ENCODE data around the gene ERC2.
"Not testable (repeated sequence)": the region's sequence is repeated elsewhere in the genome, so short reads cannot be mapped to it uniquely, and the experiment has no call there.

The ERC2 gene

GRCh38 chr3:56309465-56309864 lies 158.8 kb downstream of the ERC2 start:
- DNase-seq (ENCODE audit: low read depth) = no peak

- DNase-seq (ENCODE audit: low read depth) = no peak
Observed at GRCh38 chr3:56308471-56308870, 159.8 kb downstream of the ERC2 start.

DNA sequence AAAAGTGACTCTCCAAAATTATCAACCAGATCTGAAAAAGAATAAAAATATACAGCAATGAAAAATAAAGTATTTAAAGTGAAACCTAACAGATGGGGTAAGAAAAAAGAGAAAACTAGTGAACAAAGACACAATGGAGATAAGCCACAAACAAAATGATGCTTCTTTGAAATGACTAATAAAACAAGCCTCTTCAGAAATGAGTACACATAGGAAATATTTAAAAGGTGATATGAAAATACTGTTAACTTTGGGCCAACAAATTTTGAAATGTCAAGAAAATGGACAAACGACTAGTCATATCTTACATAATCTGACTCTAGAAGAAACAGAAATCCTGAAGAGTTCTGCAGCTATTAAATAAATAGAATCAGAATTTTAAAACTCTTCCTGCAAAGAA lies 164.2 kb downstream of the ERC2 start:
- DNase-seq (ENCODE audit: low read depth) = no peak

DNA sequence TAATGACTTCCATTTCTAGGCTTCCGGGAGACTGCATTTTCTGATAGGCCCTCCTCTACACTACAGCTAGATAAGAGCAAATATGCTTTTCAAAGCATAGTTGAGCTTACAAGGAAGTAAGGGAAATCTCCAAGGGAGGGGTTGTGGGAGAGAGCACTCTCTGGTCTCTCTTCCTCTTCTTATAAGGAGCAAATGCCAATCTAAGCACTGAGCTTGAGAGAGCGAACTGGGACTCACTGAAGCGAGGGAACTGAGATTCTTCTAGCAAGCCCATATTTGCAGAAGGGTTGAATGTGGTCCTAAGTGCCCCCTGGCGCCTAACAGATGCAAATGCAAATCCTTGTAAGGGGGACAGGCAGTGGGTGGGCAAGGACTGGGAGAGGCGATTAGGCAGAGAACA lies 164.8 kb downstream of the ERC2 start:
- peak; percentile 4 for DNase-seq (ENCODE audit: low read depth)

- DNase-seq (ENCODE audit: low read depth) = no peak
Observed at GRCh38 chr3:56302417-56302816, 165.8 kb downstream of the ERC2 start.

DNA sequence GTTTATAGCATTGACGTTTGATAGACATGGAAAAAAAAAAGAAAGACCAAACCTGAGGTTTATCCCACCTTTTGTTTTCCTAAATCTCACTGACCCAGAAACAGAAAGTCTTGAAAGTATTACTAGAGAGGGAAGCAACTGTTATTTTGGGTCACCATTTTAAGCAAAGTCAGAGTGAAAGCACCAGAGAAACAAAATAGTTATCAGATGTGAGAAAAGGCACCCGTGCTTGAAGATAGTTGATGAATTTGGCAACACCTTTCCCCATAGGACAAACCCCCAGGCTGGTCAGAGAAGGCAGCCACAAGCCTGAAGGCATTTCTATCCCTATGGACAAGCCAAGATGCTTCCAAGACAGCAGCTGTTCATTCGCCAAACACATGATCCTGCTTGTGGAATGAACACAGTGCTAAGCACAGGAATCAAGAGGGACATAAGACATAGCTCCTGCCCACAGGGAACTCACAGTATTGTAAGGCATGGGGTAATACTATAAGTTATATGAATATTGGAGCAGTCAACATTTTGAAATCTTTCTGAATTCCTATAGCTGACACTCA lies 170.9 kb downstream of the ERC2 start:
- DNase-seq (ENCODE audit: low read depth) = no peak

GRCh38 chr3:56296361-56296760 lies 171.9 kb downstream of the ERC2 start:
- no peak for DNase-seq (ENCODE audit: low read depth)

- no peak for DNase-seq (ENCODE audit: low read depth)
Observed at GRCh38 chr3:56295161-56295560, 173.1 kb downstream of the ERC2 start.

DNA sequence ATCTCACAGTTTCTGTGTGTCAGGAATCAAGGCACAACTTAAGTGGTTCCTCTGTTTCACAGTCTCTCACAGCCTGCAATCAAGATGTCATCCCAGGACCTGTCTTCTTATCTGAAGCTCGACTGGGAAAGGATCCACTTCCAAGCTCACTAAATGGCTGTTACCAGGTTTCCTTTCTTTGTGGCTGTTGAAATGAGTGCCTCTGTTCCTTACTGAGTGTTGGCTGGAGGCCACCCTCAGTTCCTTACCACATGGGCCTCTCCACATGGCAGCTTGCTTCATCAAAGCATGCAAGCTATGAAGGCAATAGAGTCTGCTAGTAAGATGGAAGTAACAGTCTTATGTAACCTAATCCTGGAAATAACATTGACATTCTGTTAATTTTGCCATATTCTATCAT lies 174.0 kb downstream of the ERC2 start:
- no peak for DNase-seq (ENCODE audit: low read depth)

- DNase-seq (ENCODE audit: low read depth) = no peak
Observed at GRCh38 chr3:56291953-56292352, 176.3 kb downstream of the ERC2 start.

- DNase-seq (ENCODE audit: low read depth) = peak; percentile 1
Observed at GRCh38 chr3:56291244-56291680, 177.0 kb downstream of the ERC2 start.

DNA sequence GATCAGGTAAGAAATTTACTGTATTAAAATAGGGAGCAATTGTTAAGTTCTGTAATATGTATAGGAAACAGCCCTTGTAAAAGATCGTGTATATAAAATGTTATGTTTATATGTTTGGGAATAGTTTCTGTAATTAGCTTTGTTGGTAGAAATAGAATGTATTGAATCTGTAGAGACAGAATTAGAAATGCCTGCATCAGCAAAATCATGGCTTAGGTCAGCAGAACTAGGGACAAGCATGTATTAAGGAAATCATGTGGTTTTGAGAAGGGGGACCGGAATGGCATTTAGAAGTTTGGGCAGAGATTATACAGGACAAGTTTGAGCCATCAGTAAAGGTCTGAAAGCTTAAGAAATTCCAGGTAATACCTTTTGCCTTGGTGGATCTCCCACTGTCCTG lies 177.9 kb downstream of the ERC2 start:
- no peak for DNase-seq (ENCODE audit: low read depth)

DNA sequence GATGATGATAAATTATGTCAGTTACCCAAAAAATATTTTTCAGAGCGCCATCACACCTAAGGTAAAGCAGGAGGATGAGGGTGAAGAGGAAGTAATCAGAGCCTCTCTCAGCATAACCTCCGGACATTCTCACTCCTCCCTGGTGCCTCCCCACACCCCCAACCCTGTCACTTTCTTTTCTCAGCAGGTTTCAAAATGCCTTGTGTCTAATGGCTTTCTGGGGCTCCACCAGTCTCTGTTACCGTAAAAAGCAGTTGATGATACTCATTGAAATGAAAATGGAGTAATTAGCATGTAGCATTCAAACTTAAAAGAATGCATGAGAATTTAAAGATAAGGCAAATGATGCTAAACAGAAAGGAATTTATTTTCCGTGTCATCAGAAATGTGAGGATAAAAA lies 180.0 kb downstream of the ERC2 start:
- DNase-seq (ENCODE audit: low read depth) = no peak

DNA sequence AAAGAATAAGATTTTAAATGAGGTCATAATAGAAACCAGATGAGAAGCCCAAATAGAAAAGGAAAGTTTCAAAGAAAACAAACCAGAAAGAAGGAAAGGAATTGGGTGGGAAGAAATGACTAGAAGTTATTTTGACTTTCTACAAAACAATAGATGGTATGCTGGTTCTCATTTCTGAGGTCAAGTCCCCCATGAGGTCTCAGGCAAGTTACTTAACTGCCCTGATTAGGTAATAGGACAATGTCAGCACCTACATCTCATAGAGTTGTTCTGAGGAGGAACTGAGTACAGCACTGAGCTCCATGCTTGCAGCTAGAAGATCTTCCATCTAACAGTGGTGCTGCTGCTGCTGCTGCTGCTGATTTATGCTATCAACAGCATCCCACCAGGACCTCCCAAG lies 185.9 kb downstream of the ERC2 start:
- DNase-seq (ENCODE audit: low read depth) = no peak

DNA sequence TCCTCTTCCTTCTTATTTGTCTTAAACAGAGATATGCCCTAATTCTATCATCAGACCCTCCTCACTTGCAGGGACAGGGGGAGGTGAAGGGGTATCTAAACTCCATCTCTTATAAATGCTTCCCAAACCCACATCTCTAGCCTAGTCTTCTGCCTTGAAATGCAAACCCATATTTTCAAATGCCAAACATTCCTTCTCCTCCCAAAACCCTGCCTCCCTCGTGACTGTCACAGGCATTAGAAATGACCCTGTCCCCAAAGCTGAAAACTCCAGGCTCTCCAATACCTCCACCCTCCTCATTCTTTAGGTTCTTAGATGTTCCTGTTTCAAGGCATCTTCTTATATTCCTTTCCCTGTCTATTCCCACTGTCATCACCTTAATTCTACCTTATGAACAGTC lies 191.0 kb downstream of the ERC2 start:
- DNase-seq (ENCODE audit: low read depth) = no peak

- DNase-seq (ENCODE audit: low read depth) = no peak
Observed at GRCh38 chr3:56275120-56275519, 193.1 kb downstream of the ERC2 start.

DNA sequence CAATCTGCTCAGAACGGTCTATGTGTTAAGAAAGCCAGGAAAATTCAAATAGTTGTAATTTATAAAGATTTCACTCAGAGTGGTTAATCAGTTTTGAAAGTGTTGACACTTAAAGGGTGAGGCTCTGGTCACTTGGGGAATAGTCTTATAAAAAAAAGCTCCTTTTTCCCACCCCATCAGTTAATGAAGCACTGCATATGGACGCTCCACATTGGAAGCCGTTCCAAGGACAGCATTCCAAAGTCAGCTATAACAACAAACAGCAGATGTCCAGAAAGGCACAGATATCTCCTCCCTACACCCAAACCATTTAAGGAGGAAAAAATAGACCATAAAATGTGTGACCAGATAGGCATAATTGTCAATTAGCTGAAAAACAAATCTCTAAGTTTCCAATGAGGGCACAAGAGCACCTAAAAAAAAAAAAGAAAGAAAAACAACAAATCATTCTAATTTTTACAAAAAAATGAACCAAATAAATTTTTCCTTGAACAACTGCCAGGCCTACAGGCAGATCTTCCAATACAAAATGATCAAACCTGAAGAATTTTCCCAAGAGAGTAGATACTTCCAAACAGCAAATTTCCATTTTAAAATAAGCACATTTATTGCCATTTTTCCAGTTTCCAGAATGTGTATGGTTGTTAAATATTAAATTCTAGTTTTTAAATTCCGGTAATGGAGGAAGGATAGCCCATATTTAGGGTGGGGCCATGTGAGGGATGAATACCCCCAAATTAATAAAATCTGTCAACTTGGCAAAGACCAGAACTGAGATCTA lies 198.3 kb downstream of the ERC2 start:
- DNase-seq (ENCODE audit: low read depth) = no peak

DNA sequence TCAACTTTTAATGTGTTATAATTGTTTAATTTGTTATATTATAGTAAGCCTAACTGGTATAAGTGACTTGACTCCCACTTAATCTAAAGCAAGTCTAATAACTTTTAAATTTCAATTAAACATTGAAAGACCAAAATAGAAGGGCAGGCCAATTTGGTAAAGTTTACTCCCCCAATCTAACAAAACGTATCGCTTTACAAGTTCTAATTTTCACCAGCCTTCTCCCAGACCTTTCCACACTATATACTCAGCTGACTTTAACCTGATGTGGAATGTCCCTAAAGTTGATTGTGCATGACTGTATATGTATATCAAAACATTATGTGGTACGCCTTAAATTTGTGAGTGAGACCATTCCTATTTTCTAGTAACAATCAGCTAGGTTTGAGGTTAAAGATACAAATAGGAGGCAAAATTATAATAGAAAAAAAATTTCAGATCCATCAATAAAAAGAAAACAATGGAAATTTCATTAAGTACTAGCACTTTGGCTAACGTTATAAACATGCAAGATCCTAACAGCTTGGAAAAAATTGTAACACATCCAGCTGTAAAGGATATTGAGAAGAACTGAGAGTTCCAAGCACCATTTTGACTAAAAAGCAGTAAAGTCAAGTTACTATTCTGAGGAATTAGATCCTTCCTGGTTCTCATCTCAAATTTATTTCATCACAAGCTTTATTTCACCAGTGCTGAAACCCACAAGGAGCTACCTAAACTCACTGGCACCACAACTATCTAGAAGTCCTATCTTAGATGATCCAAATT lies 199.5 kb downstream of the ERC2 start:
- DNase-seq (ENCODE audit: low read depth) = no peak

- DNase-seq (ENCODE audit: low read depth) = not testable (repeated sequence)
Observed at GRCh38 chr3:56261852-56262251, 206.4 kb downstream of the ERC2 start.

DNA sequence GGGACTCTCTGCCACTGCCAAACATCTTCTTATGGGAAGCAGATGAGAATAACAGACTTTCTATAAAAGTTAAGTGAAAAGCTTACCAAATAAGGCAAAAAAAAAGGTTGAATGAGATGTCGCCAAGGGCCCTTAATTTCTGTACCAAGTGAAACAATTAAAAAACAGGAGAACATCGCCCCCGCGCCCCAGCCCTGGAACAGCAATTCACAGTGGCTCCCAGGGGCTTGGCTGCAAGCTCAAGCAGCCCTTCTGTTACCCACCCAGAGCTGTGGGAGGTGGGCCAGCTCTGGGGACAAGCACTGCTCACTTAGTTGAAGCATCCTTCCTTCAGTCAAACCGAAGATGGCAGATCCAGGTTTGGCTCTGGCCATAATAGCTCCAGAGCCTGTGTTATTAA lies 208.0 kb downstream of the ERC2 start:
- DNase-seq (ENCODE audit: low read depth) = no peak

DNA sequence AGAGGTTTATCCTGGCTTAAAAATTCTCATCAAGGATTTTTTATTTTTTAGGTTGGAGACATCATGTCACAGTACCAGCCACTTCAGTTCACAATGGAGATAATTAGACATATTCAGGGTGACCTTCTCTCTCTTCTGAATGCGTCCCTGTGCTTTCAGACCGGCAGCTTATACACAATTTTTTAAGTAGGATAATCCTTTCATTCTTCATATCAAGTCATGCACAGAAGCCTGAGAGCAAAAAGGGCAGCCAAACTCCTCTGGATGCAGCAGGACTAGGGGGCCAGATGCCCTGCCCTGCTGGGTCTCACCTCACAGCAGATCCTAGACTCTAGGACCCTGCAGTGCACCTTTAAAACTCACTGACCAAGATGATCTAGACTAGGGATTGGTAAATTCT lies 210.4 kb downstream of the ERC2 start:
- DNase-seq (ENCODE audit: low read depth) = no peak

- DNase-seq (ENCODE audit: low read depth) = no peak
Observed at GRCh38 chr3:56254835-56255234, 213.4 kb downstream of the ERC2 start.

DNA sequence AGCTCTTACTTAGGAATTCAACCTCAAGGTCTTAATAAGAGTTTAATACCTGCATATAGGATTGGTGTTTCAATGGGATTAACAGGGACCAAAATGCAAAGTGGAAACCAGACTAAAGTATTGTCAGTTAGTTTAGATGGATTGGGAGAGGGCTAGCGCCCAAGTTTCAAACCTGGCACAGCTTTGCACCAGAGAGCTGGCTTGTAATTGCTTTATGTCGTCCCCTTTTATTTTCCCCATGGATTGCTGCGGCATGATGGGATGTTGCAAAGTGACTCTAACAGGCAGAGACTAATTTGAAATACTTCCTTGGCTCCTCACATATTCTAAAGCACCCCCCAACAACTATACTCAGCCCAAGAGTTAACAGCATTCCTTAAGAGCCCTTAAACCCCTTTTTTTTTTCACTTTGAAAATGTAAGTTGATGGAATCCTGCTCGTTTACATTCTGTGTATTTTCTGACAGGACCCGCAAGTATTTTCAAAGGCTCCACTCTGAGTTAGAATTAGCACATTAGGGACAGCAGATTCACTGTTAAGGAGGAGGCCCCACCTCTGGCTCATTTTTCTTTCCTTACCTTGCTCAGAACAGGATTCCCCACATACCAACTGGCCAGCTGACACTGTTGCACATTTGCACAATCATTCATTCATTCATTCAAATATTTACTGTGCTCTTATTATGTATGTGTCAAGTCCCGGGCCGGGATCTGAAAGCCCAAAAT lies 214.2 kb downstream of the ERC2 start:
- DNase-seq (ENCODE audit: low read depth) = no peak
